Activated CD4-positive, alpha-beta T cell treated with anti-CD3 and anti-CD28 coated beads, Interleukin-2, amount 50 U/mL, for 1 hour (primary cell): ENCODE results near the gene DNAJC24.

Experiments used
- DNase-seq: peaks from one replicate; pipeline ENCODE4 v3.0.0-alpha.2; 2020

DNAJC24 gene

DNA sequence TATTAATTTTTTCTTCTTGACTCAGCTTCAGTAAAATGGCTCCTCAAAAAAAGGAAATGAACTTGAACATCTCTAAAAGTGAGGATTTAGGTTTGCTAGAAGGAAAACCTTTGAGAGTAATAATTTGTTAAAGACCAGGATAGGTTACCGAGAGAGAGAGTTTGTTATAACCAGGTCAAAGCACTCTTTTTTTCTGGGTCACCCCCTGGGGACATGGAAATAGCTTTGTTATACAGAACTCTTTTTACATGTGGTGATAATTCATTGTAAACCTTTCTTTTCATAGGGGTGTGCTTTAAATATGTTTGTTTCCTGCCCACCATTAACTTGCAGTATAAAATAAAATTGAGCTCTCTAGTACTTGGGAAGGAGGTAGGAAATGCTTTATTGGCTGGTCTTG, 47.7 kb downstream of the DNAJC24 start:
- DNase-seq = no peak

DNA sequence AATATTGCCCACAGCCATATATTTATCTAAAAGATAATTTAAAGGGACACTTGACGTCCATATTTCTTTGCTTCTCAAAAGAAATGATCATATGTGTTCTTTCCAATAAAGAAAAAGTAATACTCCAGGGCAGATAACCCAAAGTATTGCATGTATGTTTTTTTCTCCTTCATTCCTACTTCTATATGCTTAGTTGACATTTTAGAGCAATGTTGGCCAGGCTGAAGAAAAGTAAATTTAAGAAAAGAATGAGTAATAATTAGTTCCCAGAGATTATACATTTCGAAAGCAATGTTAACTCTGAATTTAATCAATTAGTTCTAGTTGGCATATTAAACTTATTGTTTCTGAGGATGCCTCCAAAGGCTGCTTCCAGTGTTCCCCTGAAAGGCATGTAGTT, 48.2 kb downstream of the DNAJC24 start:
- DNase-seq = no peak

- DNase-seq = no peak
Measured at GRCh38 chr11:31419138-31419537, 49.5 kb downstream of the DNAJC24 start.

DNA sequence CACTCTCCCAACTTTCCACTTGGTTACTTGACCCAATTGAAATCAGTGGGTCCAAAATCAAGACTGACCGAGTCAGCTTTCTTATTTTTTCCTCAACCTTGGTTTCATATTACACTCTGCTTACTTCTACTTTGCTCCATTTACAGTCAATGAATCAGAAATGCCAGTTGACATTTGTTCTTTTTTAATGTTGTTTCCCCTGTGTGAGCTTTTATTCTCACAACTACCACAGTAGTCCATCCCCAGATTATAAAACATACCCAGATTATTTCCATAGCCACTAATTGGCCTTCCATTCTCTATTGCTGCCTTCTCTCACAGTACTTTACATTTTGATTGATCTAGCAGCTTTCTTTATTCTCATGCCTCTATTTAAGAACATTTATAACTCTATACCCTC, 50.0 kb downstream of the DNAJC24 start:
- DNase-seq = no peak

- DNase-seq = no peak
Measured at GRCh38 chr11:31421820-31422219, 52.2 kb downstream of the DNAJC24 start.

GRCh38 chr11:31422703-31423102, 53.0 kb downstream of the DNAJC24 start:
- DNase-seq = no peak

DNA sequence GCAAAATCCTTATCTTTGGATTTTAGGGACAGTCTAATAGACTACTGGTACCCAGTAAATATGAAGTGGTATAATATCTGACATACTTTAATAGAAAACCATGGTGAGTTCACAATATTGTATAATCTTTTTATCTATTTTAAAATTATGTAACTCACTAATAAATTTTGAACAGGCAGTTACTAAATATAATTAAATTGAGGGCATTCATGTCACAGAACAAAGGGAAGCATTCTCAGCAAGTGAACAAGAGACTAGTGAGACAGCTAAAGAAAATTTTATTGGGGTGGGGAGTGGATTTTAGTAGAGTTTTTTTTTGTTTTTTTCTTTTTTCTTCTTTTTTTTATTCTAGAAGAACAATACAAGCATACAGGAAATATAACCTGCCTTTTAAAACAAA, 55.0 kb downstream of the DNAJC24 start:
- no peak for DNase-seq

- no peak for DNase-seq
Measured at GRCh38 chr11:31433851-31434250, 64.2 kb downstream of the DNAJC24 start.

DNA sequence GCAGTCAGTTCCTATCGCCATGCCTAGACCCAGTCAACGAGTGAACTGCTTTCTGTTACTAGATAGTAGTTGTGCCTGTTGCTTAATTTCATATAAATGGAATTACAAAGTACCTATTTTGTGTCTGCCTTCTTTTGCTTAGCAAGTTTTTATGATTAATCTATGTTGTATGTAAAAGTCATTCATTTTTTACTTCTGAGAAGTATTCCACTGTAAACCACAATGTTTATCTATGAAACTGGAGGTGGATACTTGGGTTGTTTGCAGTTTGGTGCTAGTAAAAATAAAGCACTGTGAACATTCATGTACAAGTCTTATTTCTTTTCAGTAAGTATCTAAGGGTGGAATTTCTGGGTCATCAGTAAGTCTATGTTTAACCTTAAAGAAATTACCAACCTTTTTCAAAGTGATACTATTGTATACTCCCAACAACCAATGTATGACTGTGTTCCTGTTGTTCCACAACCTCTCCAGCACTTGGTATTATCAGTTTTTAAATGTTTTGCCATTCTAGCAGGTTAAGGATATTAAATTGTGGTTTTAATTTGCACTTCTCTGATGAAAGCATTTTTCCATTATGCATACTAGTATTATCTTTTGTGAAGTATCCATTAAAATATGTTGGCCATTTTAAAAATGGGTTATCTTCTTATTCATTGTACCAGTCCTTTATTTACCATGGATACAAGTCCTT, 68.2 kb downstream of the DNAJC24 start:
- no peak for DNase-seq

- DNase-seq = no peak
Measured at GRCh38 chr11:31441296-31441695, 71.6 kb downstream of the DNAJC24 start.

DNA sequence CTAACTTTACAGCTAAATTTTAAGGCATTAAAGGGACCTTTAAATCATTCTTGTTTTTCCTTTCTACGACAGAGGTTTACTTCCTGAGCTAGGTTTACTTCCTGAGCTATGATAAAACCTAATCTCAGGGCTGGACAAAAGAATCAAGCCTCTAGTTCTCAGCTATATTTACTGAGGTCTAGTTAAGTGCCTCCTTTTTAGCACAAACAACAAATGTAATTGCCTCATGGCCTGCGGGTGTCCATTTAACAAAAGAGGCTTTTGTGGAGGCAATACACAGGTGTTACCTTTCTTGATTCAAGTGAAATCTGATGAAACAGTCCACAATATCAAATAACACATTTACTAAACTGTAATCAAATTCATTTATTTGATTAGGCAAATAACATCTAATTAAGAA, 72.4 kb downstream of the DNAJC24 start:
- DNase-seq = no peak

DNA sequence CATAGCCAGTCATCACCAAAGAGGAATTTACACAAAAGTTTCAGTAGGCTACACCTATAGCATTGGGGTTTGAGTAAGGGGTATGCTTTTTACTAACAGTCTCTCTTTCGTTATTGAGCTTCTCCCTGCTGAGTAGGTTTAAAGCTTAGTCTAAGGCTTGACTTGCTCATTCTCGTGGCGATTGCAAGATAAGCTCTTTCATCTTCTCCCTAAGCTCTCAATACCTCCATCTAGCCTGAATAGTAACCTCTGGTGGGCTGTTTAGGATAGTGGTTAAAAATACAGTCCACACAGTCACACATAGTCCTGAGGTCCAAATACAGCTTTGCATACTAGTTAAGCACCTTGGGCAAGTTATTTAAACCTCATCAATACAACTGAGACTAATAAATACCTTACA, 74.1 kb downstream of the DNAJC24 start:
- DNase-seq = no peak

- DNase-seq = no peak
Measured at GRCh38 chr11:31445621-31446020, 76.0 kb downstream of the DNAJC24 start.

DNA sequence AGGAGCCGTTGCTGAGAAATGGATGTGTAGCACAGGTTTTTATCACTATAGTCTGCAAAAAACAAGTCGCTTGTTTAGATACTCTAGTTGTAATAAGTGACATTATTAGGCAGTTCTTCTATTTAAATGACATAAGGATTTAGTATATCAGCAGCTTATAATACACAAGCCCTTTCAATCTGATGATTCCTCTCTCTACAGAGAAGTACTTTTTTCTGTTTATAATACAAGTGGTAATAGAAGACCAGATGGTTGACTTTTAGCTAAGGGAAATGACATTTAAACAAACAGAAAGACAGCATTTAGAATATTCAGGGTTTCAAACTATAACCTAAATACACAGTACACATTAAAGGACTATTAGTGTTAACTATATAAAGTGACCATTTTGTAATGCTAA, 79.4 kb downstream of the DNAJC24 start:
- DNase-seq = no peak

DNA sequence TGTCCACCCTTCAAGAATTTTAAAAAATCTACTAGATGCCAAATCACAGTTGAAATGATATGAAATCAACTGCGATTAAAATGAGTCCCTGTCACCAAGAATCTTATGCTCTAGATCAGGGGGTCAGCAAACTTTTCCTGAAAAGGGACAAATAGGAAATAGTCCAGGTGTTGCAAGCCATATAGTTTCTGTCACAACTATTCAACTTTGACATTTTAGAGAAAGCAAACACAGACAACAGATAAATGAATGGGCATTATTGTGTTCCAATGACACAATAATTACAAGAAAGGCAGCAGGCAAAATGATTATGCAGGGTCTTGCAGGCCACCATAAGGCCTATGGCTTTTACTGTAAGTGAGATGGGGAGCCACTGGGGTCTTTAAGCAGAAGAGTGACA, 81.2 kb downstream of the DNAJC24 start:
- no peak for DNase-seq

DNA sequence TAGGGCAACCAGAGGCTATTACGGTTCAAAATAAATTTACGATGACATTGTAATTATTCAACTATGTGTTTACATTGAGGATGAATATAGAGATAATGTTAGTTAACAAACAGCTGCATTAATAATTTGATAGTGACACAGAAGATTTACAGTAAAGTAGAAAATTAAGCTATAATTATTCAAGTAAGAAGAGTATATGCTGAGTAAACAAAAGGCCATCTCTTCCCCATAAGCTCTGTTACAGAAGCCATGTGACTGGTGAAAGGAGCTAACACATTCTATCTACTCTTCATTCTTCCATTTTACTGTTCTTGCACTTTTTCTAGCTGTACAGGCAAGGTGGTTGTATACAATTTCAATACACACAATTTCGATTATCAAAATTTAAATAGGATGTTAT, 85.5 kb downstream of the DNAJC24 start:
- no peak for DNase-seq

GRCh38 chr11:31464436-31464835, 94.8 kb downstream of the DNAJC24 start:
- no peak for DNase-seq

GRCh38 chr11:31474083-31474482, 104.4 kb downstream of the DNAJC24 start:
- DNase-seq = no peak

DNA sequence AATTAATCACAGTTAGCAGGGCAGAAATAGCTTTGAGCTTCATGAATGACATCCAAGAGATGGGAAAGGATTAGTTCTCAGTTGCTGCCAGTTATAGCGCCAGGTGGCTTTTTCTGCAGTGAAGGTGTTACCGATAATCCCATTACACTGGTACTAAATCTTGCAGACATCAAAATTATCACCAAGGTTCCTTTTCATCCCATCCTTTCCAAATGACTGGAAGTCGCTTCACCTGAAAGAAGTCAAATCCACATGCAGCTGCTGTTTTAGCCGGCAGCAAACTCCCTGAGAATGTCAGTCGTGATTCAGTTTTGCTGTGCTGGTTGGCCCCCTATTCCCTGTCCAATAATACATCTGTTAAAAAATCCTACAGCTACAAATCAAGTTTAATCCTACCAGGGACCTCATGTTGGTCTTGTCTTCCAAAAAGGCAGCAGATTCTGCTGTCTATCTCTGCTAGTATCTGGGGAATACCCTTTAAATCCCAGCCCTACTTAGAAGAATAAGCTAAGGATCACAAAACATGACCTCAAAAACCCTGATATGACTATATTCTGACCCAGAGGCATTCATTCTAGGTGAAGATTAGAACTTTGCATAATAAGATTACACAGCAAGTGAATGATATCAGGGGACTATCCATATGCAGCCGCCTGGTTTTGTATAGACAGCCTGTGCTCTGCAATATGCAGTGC, 108.0 kb downstream of the DNAJC24 start:
- no peak for DNase-seq

- no peak for DNase-seq
Measured at GRCh38 chr11:31478223-31478590, 108.5 kb downstream of the DNAJC24 start.

DNA sequence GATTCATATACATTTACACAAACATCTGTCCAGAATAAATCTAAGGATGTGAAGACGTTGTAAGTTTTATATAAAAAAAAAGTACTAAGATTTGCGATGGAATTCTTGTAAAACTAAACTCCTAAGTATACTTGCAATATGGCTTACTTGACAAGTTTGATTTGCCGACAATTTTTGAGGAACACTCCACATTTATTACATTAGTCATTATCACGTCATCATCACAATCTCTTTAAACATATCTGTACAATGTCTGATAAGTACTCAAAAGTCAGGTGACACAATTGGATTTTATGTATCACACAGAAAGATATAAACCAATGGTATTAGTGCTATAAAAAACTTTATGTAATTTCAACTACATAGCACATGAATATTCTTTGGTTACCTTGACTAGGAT, 109.4 kb downstream of the DNAJC24 start:
- DNase-seq = no peak

DNA sequence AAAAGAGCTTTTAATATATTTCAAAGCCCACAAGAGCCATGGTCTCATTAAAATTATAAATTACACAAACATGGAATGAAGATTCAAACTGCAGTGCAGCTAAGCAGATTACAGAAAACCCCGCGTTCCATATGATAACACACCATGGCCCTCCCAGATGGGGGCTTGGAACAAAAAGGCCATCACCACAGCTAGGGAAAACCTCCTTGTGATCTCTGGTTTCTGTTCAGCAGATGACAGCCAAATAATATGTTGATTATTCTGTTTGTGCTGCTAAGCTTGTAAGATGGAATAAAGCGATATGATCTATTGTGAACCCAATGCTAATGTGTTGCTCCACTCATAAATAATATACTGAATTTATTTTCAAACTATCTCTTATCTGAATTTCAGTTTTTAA, 111.3 kb downstream of the DNAJC24 start:
- DNase-seq = no peak
